Ovary (tissue), 3 donors: ENCODE results near the gene SSPN.

Experiments used
- CTCF ChIP-seq, 3 donors: fragments of 450-650 bp in 2 of 3; fragments of 200-600 bp in 1 of 3; IDR thresholded peaks; one replicate each; pipeline versions ENCODE4 v1.5.1 to v1.8.0; 2016 to 2022; ENCODE audit warnings: antibody characterized with exemption in 3 of 3, mild to moderate bottlenecking in 1 of 3
- EP300 ChIP-seq: sonication (generic); formaldehyde crosslinking; IDR thresholded peaks from one replicate; pipeline ENCODE4 v1.6.1; 2017; ENCODE audit warnings: antibody characterized with exemption
- POLR2A ChIP-seq: fragments of 450-650 bp; IDR thresholded peaks from one replicate; pipeline ENCODE4 v1.6.1; 2017; ENCODE audit warnings: antibody characterized with exemption, mild to moderate bottlenecking, moderate library complexity
- donor health status: DM: no; HTN: no; CAD: no.

- TF ChIP-seq POLR2A (no peak), CTCF (IDR thresholded peaks at IDR 0.05) (peak in 2 of 3 donors; percentile 27 to 29), EP300 (no peak)
Measured at GRCh38 chr12:26298785-26299621, 103.6 kb downstream of the SSPN start.
